ENCODE measurements around the gene SUSD3. TPM values are rescaled to one million over a fixed set of nuclear protein-coding genes. Genes with fewer than 3 reads are reported as not detected.

Gene SUSD3
- total and polyA plus RNA-seq, 4 donors, result 2.6 to 10.3 (median 4.4) TPM

GRCh38 chr9:93123561-93124283, 65.2 kb downstream of the SUSD3 start:
- Histone ChIP-seq H3K27ac (ENCODE audit: low read depth in 1 of 2, low read length in 2 of 2) (no peak overlapping the region), H3K4me3 (ENCODE audit: low read length in 2 of 2) (no peak overlapping the region), H3K27me3 (ENCODE audit: control insufficient read depth in 1 of 2, insufficient read depth in 2 of 2, low read length in 1 of 2) (no peaks in the 10 kb centered on the region), H3K4me1 (ENCODE audit: control insufficient read depth in 1 of 2, insufficient read depth in 2 of 2, low read length in 2 of 2) (no peaks in the 10 kb centered on the region), H3K36me3 (ENCODE audit: control insufficient read depth in 1 of 2, insufficient read depth in 2 of 2, low read length in 1 of 2) (peaks cover 0 to 7% of the 10 kb centered on the region in 2 donors), H3K9me3 (ENCODE audit: control insufficient read depth, low read length) (no peaks in the 10 kb centered on the region)
- DNase-seq (peak; percentile 36 to 66), ATAC-seq (ENCODE audit: low FRiP score) (no peak)
- WGBS, 2 donors, result 83 to 84% methylated on average over 14 of the region's 14 CpGs
- intact Hi-C loops (cut with DNase I), result no loop called here

- H3K4me3 ChIP-seq (ENCODE audit: low read length in 2 of 2), result no peak overlapping the region
- no peaks in the 10 kb centered on the region for H3K9me3 ChIP-seq (ENCODE audit: control insufficient read depth, low read length)
- peaks cover 0 to 7% of the 10 kb centered on the region in 2 donors for H3K36me3 ChIP-seq (ENCODE audit: control insufficient read depth in 1 of 2, insufficient read depth in 2 of 2, low read length in 1 of 2)
- 91 to 92% methylated on average over 16 of the region's 16 CpGs for WGBS, 2 donors
- intact Hi-C loops (cut with DNase I), result no loop called here
- no peak overlapping the region for H3K27ac ChIP-seq (ENCODE audit: low read depth in 1 of 2, low read length in 2 of 2)
- no peaks in the 10 kb centered on the region for H3K27me3 ChIP-seq (ENCODE audit: control insufficient read depth in 1 of 2, insufficient read depth in 2 of 2, low read length in 1 of 2)
- peak; percentile 43 to 54 for DNase-seq
- no peak for ATAC-seq (ENCODE audit: low FRiP score)
- no peaks in the 10 kb centered on the region for H3K4me1 ChIP-seq (ENCODE audit: control insufficient read depth in 1 of 2, insufficient read depth in 2 of 2, low read length in 2 of 2)
These were observed 66.3 kb downstream of the SUSD3 start for GRCh38 chr9:93124793-93125192.

DNA sequence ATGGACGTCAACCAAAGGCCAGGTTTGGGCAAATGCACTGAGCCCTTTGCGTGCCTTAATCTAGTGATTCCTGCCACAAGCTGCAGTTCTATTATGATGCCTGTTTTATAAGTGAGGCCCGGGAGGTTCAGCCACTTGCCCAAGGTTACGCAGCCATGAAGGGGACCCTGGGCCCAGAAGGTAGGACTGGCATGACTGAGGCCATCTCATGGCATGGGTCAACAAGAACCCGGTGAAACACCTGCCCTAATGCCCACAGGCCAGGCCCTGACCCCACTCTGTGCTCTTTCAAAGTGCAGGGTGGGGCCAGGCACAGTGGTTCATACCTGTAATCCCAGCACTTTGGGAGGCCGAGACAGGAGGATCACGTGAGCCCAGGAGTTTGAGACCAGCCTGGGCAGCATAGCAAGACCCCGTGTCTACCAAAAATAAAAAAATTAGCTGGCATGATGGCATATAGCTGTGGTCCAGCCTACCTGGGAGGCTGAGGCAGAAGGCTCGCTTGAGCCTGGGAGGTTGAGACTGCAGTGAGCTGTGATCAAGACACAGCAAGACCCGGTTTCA, 66.9 kb downstream of the SUSD3 start:
- DNase-seq (peak; percentile 15 to 30), ATAC-seq (ENCODE audit: low FRiP score) (no peak)
- H3K4me3 ChIP-seq (ENCODE audit: low read length in 2 of 2), result no peak overlapping the region
- no peaks in the 10 kb centered on the region for H3K4me1 ChIP-seq (ENCODE audit: control insufficient read depth in 1 of 2, insufficient read depth in 2 of 2, low read length in 2 of 2)
- intact Hi-C loops (cut with DNase I), result no loop called here
- no peaks in the 10 kb centered on the region for H3K27me3 ChIP-seq (ENCODE audit: control insufficient read depth in 1 of 2, insufficient read depth in 2 of 2, low read length in 1 of 2)
- WGBS, 2 donors, result 87 to 88% methylated on average over 10 of the region's 10 CpGs
- H3K36me3 ChIP-seq (ENCODE audit: control insufficient read depth in 1 of 2, insufficient read depth in 2 of 2, low read length in 1 of 2), result peaks cover 0 to 7% of the 10 kb centered on the region in 2 donors
- no peak overlapping the region for H3K27ac ChIP-seq (ENCODE audit: low read depth in 1 of 2, low read length in 2 of 2)
- H3K9me3 ChIP-seq (ENCODE audit: control insufficient read depth, low read length), result no peaks in the 10 kb centered on the region

- DNase-seq, result peak; percentile 43 to 73
- H3K4me1 ChIP-seq (ENCODE audit: control insufficient read depth in 1 of 2, insufficient read depth in 2 of 2, low read length in 2 of 2), result no peaks in the 10 kb centered on the region
These were observed 67.8 kb downstream of the SUSD3 start for GRCh38 chr9:93126151-93126781.

DNA sequence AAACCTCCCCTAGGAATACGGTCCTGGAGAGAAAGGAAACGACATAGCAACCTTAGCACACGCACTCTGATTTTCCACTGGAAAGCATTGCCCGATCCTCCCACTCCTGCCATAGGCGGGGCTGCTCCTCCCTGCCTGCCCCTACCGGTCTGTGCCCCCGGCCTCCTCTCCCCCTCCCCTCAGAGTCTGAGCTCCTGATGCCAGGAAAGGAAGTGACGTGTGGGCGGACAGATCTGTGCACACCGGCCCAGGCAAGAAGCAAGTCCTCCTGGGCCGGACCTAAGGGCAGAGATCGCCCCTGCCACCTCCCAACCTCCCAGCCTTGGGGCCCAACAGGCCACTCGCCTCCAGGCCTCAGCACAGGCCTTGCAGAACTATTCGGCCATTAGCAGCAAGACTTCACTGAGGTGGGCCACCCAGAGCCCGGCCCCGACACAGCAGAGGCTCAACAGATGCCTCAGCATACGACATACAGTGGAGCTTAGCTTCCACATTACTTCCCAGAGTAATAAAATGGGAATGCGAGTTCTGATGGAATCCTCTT, 68.4 kb downstream of the SUSD3 start:
- intact Hi-C loops (cut with DNase I), result no loop called here
- Histone ChIP-seq H3K36me3 (ENCODE audit: control insufficient read depth in 1 of 2, insufficient read depth in 2 of 2, low read length in 1 of 2) (peaks cover 0 to 7% of the 10 kb centered on the region in 2 donors), H3K27ac (ENCODE audit: low read depth in 1 of 2, low read length in 2 of 2) (peak overlapping the region; percentile 2 to 49), H3K4me1 (ENCODE audit: control insufficient read depth in 1 of 2, insufficient read depth in 2 of 2, low read length in 2 of 2) (no peaks in the 10 kb centered on the region), H3K27me3 (ENCODE audit: control insufficient read depth in 1 of 2, insufficient read depth in 2 of 2, low read length in 1 of 2) (no peaks in the 10 kb centered on the region), H3K4me3 (ENCODE audit: low read length in 2 of 2) (no peak overlapping the region), H3K9me3 (ENCODE audit: control insufficient read depth, low read length) (no peaks in the 10 kb centered on the region)
- WGBS, 2 donors, result 21 to 23% methylated on average over 18 of the region's 18 CpGs
- ATAC-seq (ENCODE audit: low FRiP score), result peak; percentile 65
- DNase-seq, result peak; percentile 80 to 87

More at GRCh38 chr9:93126151-93126781, 67.8 kb downstream of the SUSD3 start:
- ATAC-seq (ENCODE audit: low FRiP score), result no peak
- no peak overlapping the region for H3K27ac ChIP-seq (ENCODE audit: low read depth in 1 of 2, low read length in 2 of 2)
- no peak overlapping the region for H3K4me3 ChIP-seq (ENCODE audit: low read length in 2 of 2)
- H3K9me3 ChIP-seq (ENCODE audit: control insufficient read depth, low read length), result no peaks in the 10 kb centered on the region
- intact Hi-C loops (cut with DNase I), result no loop called here
- H3K27me3 ChIP-seq (ENCODE audit: control insufficient read depth in 1 of 2, insufficient read depth in 2 of 2, low read length in 1 of 2), result no peaks in the 10 kb centered on the region
- 71 to 74% methylated on average over 23 of the region's 23 CpGs for WGBS, 2 donors
- H3K36me3 ChIP-seq (ENCODE audit: control insufficient read depth in 1 of 2, insufficient read depth in 2 of 2, low read length in 1 of 2), result peaks cover 0 to 7% of the 10 kb centered on the region in 2 donors

- WGBS, 2 donors, result 20 to 21% methylated on average over 8 of the region's 8 CpGs
- H3K9me3 ChIP-seq (ENCODE audit: control insufficient read depth, low read length), result no peaks in the 10 kb centered on the region
- H3K4me1 ChIP-seq (ENCODE audit: control insufficient read depth in 1 of 2, insufficient read depth in 2 of 2, low read length in 2 of 2), result no peaks in the 10 kb centered on the region
- H3K27me3 ChIP-seq (ENCODE audit: control insufficient read depth in 1 of 2, insufficient read depth in 2 of 2, low read length in 1 of 2), result no peaks in the 10 kb centered on the region
- intact Hi-C loops (cut with DNase I), result no loop called here
- DNase-seq (peak; percentile 64 to 74), ATAC-seq (ENCODE audit: low FRiP score) (no peak)
- peaks cover 0 to 7% of the 10 kb centered on the region in 2 donors for H3K36me3 ChIP-seq (ENCODE audit: control insufficient read depth in 1 of 2, insufficient read depth in 2 of 2, low read length in 1 of 2)
- peak overlapping the region; percentile 2 to 49 for H3K27ac ChIP-seq (ENCODE audit: low read depth in 1 of 2, low read length in 2 of 2)
- H3K4me3 ChIP-seq (ENCODE audit: low read length in 2 of 2), result no peak overlapping the region
These were observed 69.0 kb downstream of the SUSD3 start for GRCh38 chr9:93127395-93127911.

GRCh38 chr9:93128011-93128714, 69.7 kb downstream of the SUSD3 start:
- intact Hi-C loops (cut with DNase I), result no loop called here
- no peak overlapping the region for H3K4me3 ChIP-seq (ENCODE audit: low read length in 2 of 2)
- H3K4me1 ChIP-seq (ENCODE audit: control insufficient read depth in 1 of 2, insufficient read depth in 2 of 2, low read length in 2 of 2), result no peaks in the 10 kb centered on the region
- H3K36me3 ChIP-seq (ENCODE audit: control insufficient read depth in 1 of 2, insufficient read depth in 2 of 2, low read length in 1 of 2), result peaks cover 0 to 6% of the 10 kb centered on the region in 2 donors
- H3K27ac ChIP-seq (ENCODE audit: low read depth in 1 of 2, low read length in 2 of 2), result no peak overlapping the region
- ATAC-seq (ENCODE audit: low FRiP score) (no peak), DNase-seq (peak; percentile 34 to 72)
- no peaks in the 10 kb centered on the region for H3K9me3 ChIP-seq (ENCODE audit: control insufficient read depth, low read length)
- WGBS, 2 donors, result 79 to 81% methylated on average over 14 of the region's 14 CpGs
- H3K27me3 ChIP-seq (ENCODE audit: control insufficient read depth in 1 of 2, insufficient read depth in 2 of 2, low read length in 1 of 2), result no peaks in the 10 kb centered on the region

- 82 to 84% methylated on average over 10 of the region's 10 CpGs for WGBS, 2 donors
- Histone ChIP-seq H3K4me3 (ENCODE audit: low read length in 2 of 2) (no peak overlapping the region), H3K4me1 (ENCODE audit: control insufficient read depth in 1 of 2, insufficient read depth in 2 of 2, low read length in 2 of 2) (no peaks in the 10 kb centered on the region), H3K36me3 (ENCODE audit: control insufficient read depth in 1 of 2, insufficient read depth in 2 of 2, low read length in 1 of 2) (peaks cover 0 to 3% of the 10 kb centered on the region in 2 donors), H3K27ac (ENCODE audit: low read depth in 1 of 2, low read length in 2 of 2) (no peak overlapping the region), H3K9me3 (ENCODE audit: control insufficient read depth, low read length) (no peaks in the 10 kb centered on the region), H3K27me3 (ENCODE audit: control insufficient read depth in 1 of 2, insufficient read depth in 2 of 2, low read length in 1 of 2) (no peaks in the 10 kb centered on the region)
- DNase-seq (peak in 1 of 2 donors; percentile 51), ATAC-seq (ENCODE audit: low FRiP score) (no peak)
- intact Hi-C loops (cut with DNase I), result no loop called here
These were observed 70.3 kb downstream of the SUSD3 start for GRCh38 chr9:93128715-93129224.
